Small intestine (tissue), 7 donors: Measurements from ENCODE around the gene TRAPPC2L. TPM values are rescaled to one million over a fixed set of nuclear protein-coding genes. Genes with fewer than 3 reads are reported as not detected.

Source experiments
- DNase-seq, 2 donors: peaks; one replicate each; pipeline versions ENCODE4 v3.0.0 to v3.0.0-alpha.2; 2013
- FAIRE-seq: peaks from 2 replicates; lab custom pipeline; 2012; peaks lifted over from hg19 to GRCh38; lab: Jason Lieb, UNC
- H3K27ac ChIP-seq, 3 donors: one replicate each; pipeline ENCODE4 v1.5.1; 2013; ENCODE audit warnings: low read length in 2 of 3, mild to moderate bottlenecking in 2 of 3, control low read depth in 1 of 3, inconsistent platforms in 1 of 3, low read depth in 1 of 3, moderate library complexity in 1 of 3
- H3K27me3 ChIP-seq, 3 donors: one replicate each; pipeline ENCODE4 v1.6.1; 2013; ENCODE audit warnings: low read length in 3 of 3, inconsistent platforms in 1 of 3; ENCODE audit not compliant: control insufficient read depth in 3 of 3, insufficient read depth in 3 of 3
- H3K36me3 ChIP-seq, 3 donors: one replicate each; pipeline ENCODE4 v1.6.1; 2013; ENCODE audit warnings: low read length in 3 of 3, inconsistent platforms in 1 of 3, low read depth in 1 of 3, mild to moderate bottlenecking in 1 of 3, moderate library complexity in 1 of 3; ENCODE audit not compliant: control insufficient read depth in 3 of 3, insufficient read depth in 2 of 3
- H3K4me1 ChIP-seq, 3 donors: one replicate each; pipeline ENCODE4 v1.6.1; 2013; ENCODE audit warnings: low read length in 2 of 3, inconsistent platforms in 1 of 3, low read depth in 1 of 3, mild to moderate bottlenecking in 1 of 3, moderate library complexity in 1 of 3; ENCODE audit not compliant: control insufficient read depth in 3 of 3, insufficient read depth in 2 of 3
- H3K4me3 ChIP-seq, 3 donors: one replicate each; pipeline ENCODE4 v1.5.1; 2013; ENCODE audit warnings: low read length in 3 of 3, control low read depth in 1 of 3, inconsistent platforms in 1 of 3, low read depth in 1 of 3, mild to moderate bottlenecking in 1 of 3, moderate library complexity in 1 of 3
- H3K9me3 ChIP-seq, 2 donors: one replicate each; pipeline ENCODE4 v1.6.1; 2013; ENCODE audit warnings: low read depth in 1 of 2, low read length in 1 of 2; ENCODE audit not compliant: control insufficient read depth in 2 of 2, insufficient read depth in 1 of 2
- WGBS, 3 donors: extraction: QIAGEN DNeasy Blood & Tissue Kit; methylation state at CpG; one replicate each; pipeline ENCODE4 v1.1.7; 2013; 5-methylcytosine and 5-hydroxymethylcytosine counted together
- polyA plus RNA-seq, 4 donors: library from polyadenylated mRNA; stranded (reverse) in 3 of 4; unstranded in 1 of 4; fragments of 200-250 nt in 3 of 4; fragments of 120-200 nt in 1 of 4; gene quantifications; one replicate each; pipeline versions ENCODE4 v1.2.1 to v1.2.3, GENCODE V29; 2013
- donor health status: healthy with polysubstance abuse.
- donor health status: control.
- donor health status: control.
- donor health status: Bipolar disorder and iron deficiency.
- donor health status: healthy.

The TRAPPC2L gene
- polyA plus RNA-seq, 4 donors, result 46.6 to 104 (median 72.7) TPM

DNA sequence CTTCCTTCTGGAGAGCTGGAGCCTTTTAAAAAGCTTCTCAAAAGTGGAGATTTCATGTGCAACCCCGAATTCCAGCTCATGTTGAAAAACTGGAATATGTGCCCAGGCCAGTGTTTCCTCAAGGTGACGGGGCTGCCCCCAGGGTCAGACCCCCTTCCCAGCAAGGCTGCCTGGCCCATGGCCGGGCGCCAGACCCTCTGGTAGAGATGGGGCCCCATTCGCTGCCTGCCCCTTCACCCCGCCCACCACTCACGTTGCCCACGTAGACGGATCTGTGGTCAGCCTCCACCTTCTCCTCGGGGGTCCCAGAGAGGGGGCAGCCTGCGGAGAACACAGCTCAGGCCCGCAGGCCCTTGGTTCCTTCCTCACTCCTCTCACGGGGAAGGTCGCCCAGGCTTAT lies 8.4 kb downstream of the TRAPPC2L start:
- DNase-seq, result no peak
- no peak for FAIRE-seq
- Histone ChIP-seq H3K4me3 (no peak overlapping the region), H3K27ac (no peak overlapping the region), H3K36me3 (peaks cover 4 to 30% (median 4%) of the 10 kb centered on the region in 3 donors), H3K27me3 (peaks cover 4 to 5% (median 5%) of the 10 kb centered on the region in 3 donors), H3K4me1 (no peaks in the 10 kb centered on the region), H3K9me3 (no peaks in the 10 kb centered on the region)
- 69 to 85% (median 79%) methylated on average over 13 to 14 of the region's 14 CpGs for WGBS, 3 donors

- DNase-seq (no peak), FAIRE-seq (no peak)
- Histone ChIP-seq H3K36me3 (peaks cover 4 to 25% (median 4%) of the 10 kb centered on the region in 3 donors), H3K9me3 (no peaks in the 10 kb centered on the region), H3K4me1 (no peaks in the 10 kb centered on the region), H3K4me3 (no peak overlapping the region), H3K27ac (no peak overlapping the region), H3K27me3 (peaks cover 4 to 9% (median 5%) of the 10 kb centered on the region in 3 donors)
- WGBS, 3 donors, result 78 to 87% (median 86%) methylated on average over 12 to 15 of the region's 15 CpGs
Measured at GRCh38 chr16:88865742-88866141, 8.8 kb downstream of the TRAPPC2L start.

DNA sequence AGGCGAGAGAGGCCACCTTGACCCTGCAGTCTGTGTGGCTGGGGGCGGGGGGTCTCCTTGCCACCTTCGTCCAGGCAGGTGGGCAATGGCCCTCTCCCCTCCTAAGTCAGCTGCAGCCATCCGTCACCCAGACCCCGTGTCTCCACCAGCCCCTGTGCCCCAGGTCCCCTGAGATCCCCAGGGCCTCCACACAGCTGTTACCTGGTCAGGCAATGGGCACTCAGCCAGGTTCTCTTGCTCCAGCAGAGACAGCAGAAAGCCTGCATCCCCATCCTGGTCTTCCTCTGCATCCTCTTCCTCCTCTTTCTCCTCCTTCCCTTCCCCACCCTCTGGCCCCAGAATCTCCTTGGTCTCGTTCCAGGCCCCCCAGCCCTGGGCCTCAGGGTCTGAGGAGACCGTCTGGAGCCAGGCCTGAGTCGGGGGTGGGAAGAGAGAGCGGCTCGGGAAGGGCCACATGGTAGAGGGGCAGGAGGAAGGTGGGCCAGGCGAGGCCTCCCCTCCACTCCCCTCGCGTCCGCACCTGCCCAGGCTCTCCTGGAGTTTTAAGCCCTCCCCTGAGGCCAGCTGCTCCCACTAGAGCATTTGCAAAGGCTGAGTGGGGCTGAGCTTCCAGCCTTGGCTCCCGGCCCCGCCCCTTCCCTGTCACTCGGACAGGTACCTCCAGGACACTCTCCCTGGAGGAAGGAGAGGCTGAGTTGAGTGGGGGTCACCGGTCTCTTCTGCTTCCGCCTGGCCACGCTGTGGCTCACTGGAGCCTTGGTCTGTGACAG lies 9.4 kb downstream of the TRAPPC2L start, which contains the start of gene PABPN1L:
TSS of gene PABPN1L (minus strand) at position 510 of the 770 bp plus-strand sequence. CDS start at position 456, 54 bp downstream.
- H3K36me3 ChIP-seq, result peaks cover 4 to 19% (median 4%) of the 10 kb centered on the region in 3 donors
- no peaks in the 10 kb centered on the region for H3K9me3 ChIP-seq
- DNase-seq, result no peak
- H3K4me1 ChIP-seq, result no peaks in the 10 kb centered on the region
- peaks cover 4 to 15% (median 5%) of the 10 kb centered on the region in 3 donors for H3K27me3 ChIP-seq
- 60 to 76% (median 67%) methylated on average over 18 to 20 of the region's 20 CpGs for WGBS, 3 donors
- H3K4me3 ChIP-seq, result no peak within 1 kb of the TSS
- H3K27ac ChIP-seq, result no peak within 1 kb of the TSS
- FAIRE-seq, result no peak

DNA sequence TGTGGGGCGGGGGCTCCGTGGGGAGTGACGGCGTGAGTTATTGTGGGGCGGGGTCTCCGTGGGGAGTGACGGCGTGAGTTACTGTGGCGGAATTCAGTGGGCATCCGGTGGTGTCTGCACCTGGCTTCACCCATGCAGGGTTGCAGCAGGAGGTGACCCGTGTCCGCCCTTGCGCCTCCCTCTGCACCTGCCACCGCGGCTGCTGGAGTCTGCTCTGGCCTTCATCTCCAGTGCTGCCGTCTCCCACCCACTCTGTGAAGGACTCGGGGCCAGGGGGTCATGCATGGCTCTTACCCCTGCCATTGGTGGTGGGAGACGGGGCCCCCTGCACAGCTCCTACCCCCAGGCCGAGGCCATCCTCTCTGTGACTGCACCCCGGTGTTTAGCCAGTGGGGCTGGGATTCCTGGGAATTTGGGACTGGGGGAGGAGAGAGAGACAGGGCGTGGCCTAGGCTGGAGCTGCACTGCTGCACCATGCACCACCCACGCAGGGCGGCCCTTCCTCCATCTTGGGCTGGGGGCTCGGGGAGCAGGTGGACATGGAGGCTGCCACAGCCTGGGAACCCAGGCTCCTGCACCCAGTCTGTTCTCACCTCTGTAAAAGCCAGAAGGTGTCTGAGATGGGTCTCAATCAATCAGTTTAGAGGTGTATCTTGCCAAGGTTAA lies 10.8 kb downstream of the TRAPPC2L start:
- DNase-seq (no peak), FAIRE-seq (no peak)
- Histone ChIP-seq H3K27me3 (peaks cover 4 to 18% (median 5%) of the 10 kb centered on the region in 3 donors), H3K4me1 (no peaks in the 10 kb centered on the region), H3K36me3 (peaks cover 0 to 6% (median 0%) of the 10 kb centered on the region in 3 donors), H3K9me3 (no peaks in the 10 kb centered on the region), H3K27ac (no peak overlapping the region), H3K4me3 (no peak overlapping the region)
- 71 to 82% (median 74%) methylated on average over 20 to 24 of the region's 24 CpGs for WGBS, 3 donors

DNA sequence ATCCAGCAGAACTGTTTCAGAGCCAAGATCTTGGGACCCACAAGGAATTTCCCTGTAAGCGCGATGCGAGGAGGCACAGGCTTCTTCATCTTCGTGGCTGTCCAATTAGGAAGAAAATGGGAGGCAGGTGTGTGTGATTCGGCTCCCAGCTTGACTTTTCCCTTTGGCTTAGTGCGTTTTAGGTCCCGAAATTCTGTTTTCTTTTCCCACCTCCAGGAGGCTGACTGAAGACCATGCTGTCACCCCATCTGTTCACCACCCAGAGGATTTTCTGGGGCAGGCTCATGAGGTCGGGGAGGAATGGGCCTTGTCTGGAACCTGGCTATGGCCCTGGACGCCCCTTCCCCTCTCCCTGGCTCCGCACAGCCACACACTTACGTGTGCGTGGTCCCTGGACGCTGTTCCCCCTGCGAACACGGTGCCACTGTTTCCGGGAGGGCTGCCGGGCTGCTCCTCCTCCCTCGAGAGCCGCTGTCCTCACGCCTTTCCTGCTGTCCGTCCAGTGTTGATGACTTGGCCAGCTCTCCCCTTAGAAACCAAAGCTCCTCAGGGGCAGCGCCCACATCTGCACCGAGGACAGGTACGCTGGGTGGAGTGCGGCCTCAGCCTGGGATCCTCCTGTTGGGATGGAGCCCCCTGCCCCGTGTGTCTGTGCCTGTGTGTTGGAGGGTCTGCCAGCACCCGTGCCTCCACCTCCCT lies 12.2 kb downstream of the TRAPPC2L start:
- WGBS, 3 donors, result 73 to 88% (median 80%) methylated on average over 27 of the region's 27 CpGs

DNA sequence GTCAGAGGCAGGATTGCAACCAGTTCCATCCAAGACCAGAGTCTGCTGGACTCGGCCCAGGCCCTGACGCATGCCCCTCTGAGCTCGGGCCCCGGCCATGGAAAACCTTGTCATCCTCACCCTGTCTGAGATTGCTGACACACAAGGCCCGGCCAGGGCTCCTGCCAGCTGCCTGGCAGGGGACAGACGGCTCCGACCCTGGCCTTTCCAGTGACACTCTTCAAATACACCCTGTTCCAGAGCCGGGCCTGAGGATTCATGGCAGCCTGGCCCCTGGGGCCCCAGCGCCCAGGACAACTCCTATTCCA lies 12.7 kb downstream of the TRAPPC2L start:
- H3K4me3 ChIP-seq, result no peak overlapping the region
- H3K36me3 ChIP-seq, result no peaks in the 10 kb centered on the region
- H3K27me3 ChIP-seq, result peaks cover 4 to 18% (median 5%) of the 10 kb centered on the region in 3 donors
- DNase-seq, result no peak
- FAIRE-seq, result no peak
- WGBS, 3 donors, result 69 to 90% (median 73%) methylated on average over 9 of the region's 9 CpGs
- no peaks in the 10 kb centered on the region for H3K9me3 ChIP-seq
- H3K27ac ChIP-seq, result no peak overlapping the region
- H3K4me1 ChIP-seq, result no peaks in the 10 kb centered on the region

More for the DNA sequence above, 12.2 kb downstream of the TRAPPC2L start:
- DNase-seq (no peak), FAIRE-seq (no peak)
- no peaks in the 10 kb centered on the region for H3K9me3 ChIP-seq
- no peak overlapping the region for H3K27ac ChIP-seq
- H3K4me3 ChIP-seq, result no peak overlapping the region
- no peaks in the 10 kb centered on the region for H3K4me1 ChIP-seq
- no peaks in the 10 kb centered on the region for H3K36me3 ChIP-seq
- peaks cover 4 to 18% (median 5%) of the 10 kb centered on the region in 3 donors for H3K27me3 ChIP-seq

DNA sequence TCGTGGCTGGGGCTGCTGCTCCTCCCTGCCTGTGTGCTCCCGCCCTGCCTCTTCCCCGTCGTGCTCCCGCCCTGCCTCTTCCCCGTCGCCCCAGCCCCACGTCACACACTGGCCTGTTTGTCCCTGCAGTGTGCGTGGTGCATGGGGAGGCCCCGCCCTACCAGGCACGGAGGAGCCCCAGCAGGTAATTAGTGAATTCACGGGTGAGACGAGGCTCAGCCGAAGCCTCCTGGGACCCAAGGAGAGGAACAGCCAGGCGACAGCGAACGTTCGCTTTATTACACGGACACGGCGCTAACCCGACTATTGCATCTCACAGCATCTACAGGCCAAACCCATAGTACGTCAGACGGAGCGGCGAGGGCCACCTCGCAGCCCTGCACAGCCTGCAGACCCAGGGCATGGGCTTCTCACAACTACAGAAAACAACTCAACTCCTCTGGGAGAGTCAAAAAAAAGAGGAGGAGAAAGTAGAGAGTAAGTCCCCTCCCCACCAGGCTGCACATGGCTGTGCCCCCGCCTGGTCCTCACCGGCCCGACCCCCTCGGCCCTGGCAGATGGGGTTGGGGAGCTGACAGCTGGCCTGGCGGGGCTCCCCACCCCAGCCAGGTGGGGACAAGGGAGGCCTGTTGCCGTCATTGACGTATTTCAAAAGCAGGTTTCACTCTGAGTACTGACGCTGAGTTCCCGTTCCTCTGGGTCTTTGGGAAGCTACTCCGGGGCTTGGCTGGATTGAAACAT lies 13.9 kb downstream of the TRAPPC2L start:
- WGBS, 3 donors, result 26 to 41% (median 37%) methylated on average over 35 to 37 of the region's 37 CpGs
- no peak overlapping the region for H3K4me3 ChIP-seq
- H3K36me3 ChIP-seq, result no peaks in the 10 kb centered on the region
- H3K9me3 ChIP-seq, result no peaks in the 10 kb centered on the region
- no peak overlapping the region for H3K27ac ChIP-seq
- FAIRE-seq (no peak), DNase-seq (no peak)
- H3K27me3 ChIP-seq, result peaks cover 4 to 18% (median 5%) of the 10 kb centered on the region in 3 donors
- H3K4me1 ChIP-seq, result no peaks in the 10 kb centered on the region

DNA sequence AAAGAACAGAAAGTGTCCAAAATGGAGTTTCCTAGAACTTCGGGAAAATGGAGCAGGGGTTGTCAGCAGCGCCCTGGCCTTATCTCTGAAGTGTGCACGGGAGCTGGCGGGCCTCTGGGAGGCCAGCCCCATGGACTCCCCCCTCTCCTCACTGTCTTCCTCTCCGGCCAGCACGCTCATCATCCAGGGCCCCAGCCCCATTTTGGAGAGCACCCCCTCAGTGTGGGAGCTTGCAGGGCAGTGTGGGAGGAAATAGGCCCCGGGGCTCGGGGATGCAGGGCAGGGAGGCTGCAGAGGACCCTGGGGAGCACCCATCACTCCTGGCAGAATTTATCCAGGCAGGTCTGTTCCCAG lies 14.4 kb downstream of the TRAPPC2L start:
- Histone ChIP-seq H3K27me3 (peaks cover 4 to 18% (median 5%) of the 10 kb centered on the region in 3 donors), H3K36me3 (no peaks in the 10 kb centered on the region), H3K4me3 (no peak overlapping the region), H3K27ac (no peak overlapping the region), H3K9me3 (no peaks in the 10 kb centered on the region), H3K4me1 (no peaks in the 10 kb centered on the region)
- WGBS, 3 donors, result 11 to 27% (median 18%) methylated on average over 8 of the region's 8 CpGs
- FAIRE-seq (no peak), DNase-seq (no peak)
